DMS53 (cell line): ENCODE data around the gene POLR1G.

Experiments
- DNase-seq: peaks from one replicate; lab custom pipeline; 2025; lab: John Stamatoyannopoulos, UW

POLR1G gene

DNA sequence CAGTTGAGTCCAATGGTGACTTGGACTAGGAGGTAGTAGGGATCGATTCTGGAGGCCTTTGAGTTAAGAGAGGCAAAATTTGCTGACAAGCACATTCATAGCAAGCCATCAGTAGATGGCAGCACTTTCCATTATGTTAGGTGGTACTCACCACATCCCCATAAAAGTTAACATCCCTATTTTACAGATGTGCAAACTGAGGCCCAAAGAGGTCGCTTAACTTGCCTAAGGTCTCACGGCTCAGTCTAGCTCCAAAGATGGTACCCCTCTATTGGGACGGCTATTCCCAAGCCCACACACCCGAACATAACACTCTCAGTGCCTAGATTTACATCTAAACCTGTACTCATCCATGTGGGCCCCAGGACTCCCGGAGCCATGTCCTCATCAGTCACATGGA, 39.9 kb downstream of the POLR1G start:
- peak; percentile 56 for DNase-seq

DNA sequence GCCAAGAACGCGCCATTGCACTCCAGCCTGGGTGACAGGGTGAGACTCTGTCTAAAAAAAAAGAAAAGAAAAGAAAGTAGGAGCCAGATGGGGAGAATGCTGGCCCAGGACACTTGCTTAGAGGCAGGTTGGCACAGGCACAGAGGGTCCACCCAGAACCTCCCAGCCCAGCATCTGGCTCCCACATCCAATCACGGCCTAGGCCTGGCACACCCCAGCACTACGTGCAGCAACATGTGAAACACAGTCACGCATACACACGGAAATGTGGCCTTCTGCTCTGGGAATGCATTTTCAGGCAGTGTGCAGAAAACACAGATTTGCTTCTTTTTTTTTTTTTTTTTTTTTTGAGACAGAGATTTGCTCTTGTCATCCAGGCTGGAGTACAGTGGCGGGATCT, 40.5 kb downstream of the POLR1G start:
- no peak for DNase-seq

DNA sequence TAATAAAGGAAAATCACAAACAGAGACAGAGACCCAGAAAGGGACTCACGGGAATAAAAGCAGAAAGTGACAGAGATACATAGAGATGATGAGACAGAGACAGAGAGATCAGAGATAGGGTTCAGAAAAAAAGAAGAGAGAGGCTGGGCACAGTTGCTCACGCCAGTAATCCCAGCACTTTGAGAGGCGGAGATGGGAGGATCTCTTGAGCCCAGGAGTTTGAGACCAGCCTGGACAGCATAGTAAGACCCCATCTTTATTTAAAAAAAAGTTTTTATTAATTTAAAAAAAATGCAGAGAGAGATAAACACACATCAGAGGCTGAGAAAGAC, 41.9 kb downstream of the POLR1G start:
- no peak for DNase-seq

DNA sequence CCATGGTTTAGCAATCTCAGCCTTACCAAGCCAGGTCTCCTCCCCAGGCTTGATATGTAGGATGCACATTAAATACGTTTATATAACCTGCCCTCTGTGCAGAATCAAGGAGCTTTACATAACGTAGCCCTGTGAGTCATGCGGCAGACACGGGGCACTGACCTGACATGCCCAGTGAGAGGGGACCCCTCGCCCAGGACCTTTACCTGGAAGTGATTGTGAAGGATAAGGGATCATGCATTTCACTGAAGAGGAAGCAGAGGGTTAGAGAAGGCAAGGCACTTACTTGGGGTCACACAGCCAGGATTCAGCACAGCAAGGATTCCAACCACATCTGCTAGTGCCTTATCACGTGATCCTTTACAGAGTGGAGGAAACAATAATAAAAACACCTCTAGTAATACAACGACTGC, 42.4 kb downstream of the POLR1G start:
- peak; percentile 36 for DNase-seq

DNA sequence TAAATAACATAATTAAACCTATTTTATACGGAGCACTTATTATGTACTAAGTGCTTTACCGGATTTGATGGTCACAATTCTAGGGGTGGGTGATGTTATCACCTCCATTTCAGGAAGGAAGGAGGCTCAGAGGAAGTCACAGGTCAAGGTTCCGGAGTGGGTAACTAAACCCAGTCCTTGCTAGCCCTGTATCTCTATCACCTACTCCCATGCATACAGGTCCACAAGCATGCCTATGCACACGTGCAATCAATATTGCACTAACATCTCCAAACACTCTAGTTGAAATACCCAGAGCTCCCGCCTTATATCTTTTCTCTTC, 43.5 kb downstream of the POLR1G start:
- DNase-seq: no peak

DNA sequence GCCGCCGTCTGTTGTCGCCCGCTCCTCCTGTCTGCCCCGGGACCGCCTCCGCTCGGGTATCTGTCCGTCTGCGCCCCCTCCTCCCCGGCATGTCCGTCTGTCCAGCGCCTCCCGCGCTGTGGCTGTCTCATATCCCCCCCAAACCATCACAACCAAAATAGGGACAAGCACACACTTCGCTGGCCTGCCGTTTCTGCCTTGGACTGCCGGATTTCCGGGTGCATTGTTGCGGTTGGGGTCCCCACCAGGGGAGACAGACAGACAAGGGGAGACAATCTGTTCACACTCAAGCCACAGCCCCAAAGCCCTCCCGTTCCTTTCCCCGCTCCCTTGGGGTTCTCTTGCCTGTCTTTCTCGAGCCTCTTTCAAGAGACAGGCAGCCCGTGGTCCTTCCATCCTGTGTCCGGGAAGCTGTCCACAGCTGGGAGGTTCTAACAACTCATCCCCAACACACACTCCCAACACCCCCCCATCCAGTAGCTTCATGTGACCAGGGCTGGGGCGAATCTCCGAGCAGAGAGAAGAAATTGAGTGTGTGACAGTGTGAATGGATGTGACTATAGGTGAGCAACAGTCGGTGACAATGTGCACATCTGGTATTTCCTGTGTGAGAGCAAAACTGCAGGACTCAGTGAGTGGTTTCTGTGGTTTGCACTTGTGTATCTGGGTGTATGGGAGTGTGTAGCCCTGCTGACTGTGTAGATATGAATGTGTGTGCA, 44.8 kb downstream of the POLR1G start:
- peak; percentile 58 for DNase-seq

DNA sequence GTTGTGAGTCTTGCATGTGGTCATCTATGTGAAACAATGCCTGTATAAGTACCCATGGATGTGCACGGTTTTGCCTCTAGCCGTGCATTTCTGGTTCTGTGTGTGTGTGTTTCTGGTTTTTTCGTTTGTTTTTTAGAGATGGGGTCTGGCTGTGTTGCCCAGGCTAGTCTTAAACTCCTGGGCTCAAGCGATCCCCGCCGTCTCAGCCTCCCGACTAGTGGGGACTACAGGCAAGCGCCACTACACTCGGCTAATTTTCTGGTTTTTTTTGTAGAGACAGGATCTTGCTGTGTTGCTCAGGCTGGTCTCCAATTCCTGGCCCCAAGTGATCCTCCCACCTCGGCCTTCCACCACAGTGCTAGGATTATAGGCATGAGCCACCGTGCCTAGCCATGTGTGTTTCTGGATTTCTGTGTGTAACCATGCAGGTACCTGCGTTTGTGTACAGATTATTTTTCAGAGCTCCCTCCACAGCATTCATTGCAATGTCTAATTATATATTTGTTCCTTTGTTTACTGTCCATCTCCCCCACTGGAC, 45.5 kb downstream of the POLR1G start:
- no peak for DNase-seq

DNA sequence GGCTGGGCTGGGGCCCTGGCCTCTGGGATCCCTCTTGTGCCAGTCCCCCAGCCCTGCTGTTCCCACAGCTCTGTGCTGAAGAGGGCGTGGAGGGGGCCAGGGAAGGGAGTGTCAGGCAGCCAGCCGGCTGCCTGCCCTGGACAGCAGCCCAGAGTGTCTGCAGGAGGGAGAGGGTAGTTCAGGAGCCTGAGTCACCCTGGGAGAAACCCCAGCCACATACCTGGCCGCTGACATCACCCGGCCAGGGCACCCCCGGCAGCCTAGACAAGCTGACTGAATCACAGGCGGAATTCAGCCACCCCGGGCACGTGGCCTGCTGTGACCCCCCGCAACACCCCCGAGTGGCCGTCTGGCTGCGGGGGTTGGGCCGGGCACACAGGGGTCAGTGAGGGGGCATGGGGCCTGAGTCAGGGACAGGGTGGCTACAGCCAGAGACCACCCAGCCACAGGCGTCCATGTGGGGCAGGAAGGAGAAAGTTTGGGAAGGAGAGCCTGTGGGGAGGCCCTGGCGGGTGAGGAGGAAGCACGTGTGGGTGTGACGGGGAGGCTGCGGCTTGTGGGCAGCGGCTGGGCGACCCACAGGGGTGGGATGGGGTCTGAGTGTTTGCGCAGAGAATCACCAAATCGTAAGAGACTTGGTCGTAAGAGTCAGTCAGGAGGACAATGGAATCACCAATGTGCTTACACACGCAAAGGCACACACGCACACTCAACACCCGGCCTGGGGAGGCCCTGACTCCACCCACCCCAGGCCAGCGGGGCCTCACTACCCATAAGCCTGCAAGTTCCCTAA, 49.5 kb downstream of the POLR1G start:
- peak; percentile 96 for DNase-seq

DNA sequence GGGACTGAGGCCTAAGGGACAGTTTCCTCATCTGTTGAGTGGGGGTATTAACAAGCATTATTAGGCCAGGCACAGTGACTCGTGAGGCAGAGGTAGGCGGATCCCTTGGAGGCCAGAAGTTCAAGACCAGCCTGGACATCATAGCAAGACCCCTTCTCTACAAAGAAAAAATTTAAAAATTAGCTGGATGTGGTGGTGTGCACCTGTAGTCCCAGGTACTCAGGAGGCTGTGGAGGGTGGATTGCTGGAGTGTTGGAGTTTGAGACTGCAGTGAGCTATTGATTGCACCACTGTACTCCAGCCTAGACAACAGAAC, 50.0 kb downstream of the POLR1G start:
- DNase-seq: no peak

DNA sequence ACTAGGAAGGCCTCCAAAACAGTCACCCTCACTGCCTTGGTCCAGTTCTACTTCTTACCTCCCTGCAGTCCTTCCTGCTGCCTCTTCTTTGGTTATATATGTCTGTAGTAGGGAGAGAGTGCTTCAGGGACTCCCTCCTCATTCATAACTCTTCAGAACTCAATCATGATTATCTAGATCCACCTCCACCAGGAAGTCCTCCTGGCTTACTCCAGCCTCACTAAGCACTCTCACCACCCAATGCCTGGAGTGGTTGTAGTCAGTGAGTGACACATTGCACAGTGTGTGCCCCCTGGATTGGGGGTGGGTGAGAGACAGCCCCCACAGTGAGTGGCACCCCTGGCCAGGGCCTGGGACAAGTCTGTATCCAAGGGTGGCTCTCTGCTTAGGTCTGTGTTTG, 51.3 kb downstream of the POLR1G start:
- DNase-seq: no peak
